PC-3 (cell line): ENCODE measurements around the gene GRIK1. TPM values are rescaled to one million over a fixed set of nuclear protein-coding genes. Genes with fewer than 3 reads are reported as not detected.

Experiments
- ATAC-seq: fragments of 200-7000 bp; cut with Tn5 transposase; 2 replicates; pipeline ENCODE4 v1.9.1; 2020; ENCODE audit warnings: mild to moderate bottlenecking, moderate library complexity
- BruUV-seq: library from RNA; stranded (reverse); fragments of 400-500 nt; replicated peaks from 2 replicates; lab custom pipeline; 2021; lab: Mats Ljungman, UMichigan
- CTCF ChIA-PET: fragments of 300-600 bp; sonication (Branson Sonifier 250); formaldehyde crosslinking; loops from one replicate; lab custom pipeline; 2022; ENCODE audit warnings: antibody characterized with exemption; lab: Charles Lee
- POLR2A ChIA-PET: fragments of 300-600 bp; sonication (Branson Sonifier 250); formaldehyde crosslinking; loops from one replicate; lab custom pipeline; 2022; ENCODE audit warnings: antibody characterized with exemption; ENCODE audit not compliant: unreplicated experiment; lab: Charles Lee
- DNase-seq: peaks from one replicate; pipeline ENCODE4 v3.0.0-alpha.2; 2015
- H2AFZ ChIP-seq: fragments of 300-600 bp; sonication (generic); 2 replicates; pipeline ENCODE4 v1.6.0; 2016; ENCODE audit warnings: antibody characterized with exemption, low read length
- H3F3A ChIP-seq: fragments of 300-600 bp; sonication (generic); one replicate; pipeline ENCODE4 v1.6.0; 2017; ENCODE audit warnings: antibody characterized with exemption, low read length, control low read depth, mild to moderate bottlenecking; ENCODE audit not compliant: unreplicated experiment
- H3K27ac ChIP-seq: fragments of 300-600 bp; sonication (generic); 2 replicates; pipeline ENCODE4 v1.5.1; 2016; ENCODE audit warnings: mild to moderate bottlenecking, low read length
- H3K27me3 ChIP-seq: fragments of 300-600 bp; sonication (generic); 2 replicates; pipeline ENCODE4 v1.6.1; 2016; ENCODE audit warnings: low read length, mixed read lengths
- H3K36me3 ChIP-seq: fragments of 300-600 bp; sonication (generic); 2 replicates; pipeline ENCODE4 v1.6.1; 2016; ENCODE audit warnings: low read depth, mixed run types, low read length, mixed read lengths
- H3K4me1 ChIP-seq: fragments of 300-600 bp; sonication (generic); 2 replicates; pipeline ENCODE4 v1.5.1; 2016; ENCODE audit warnings: low read length; ENCODE audit not compliant: insufficient read depth
- H3K4me2 ChIP-seq: fragments of 300-600 bp; sonication (generic); 2 replicates; pipeline ENCODE4 v1.6.0; 2016; ENCODE audit warnings: low read length
- H3K4me3 ChIP-seq: fragments of 300-600 bp; sonication (generic); 2 replicates; pipeline ENCODE4 v1.5.1; 2016; ENCODE audit warnings: mild to moderate bottlenecking, low read length, mixed read lengths
- H3K79me2 ChIP-seq: fragments of 300-600 bp; sonication (generic); 2 replicates; pipeline ENCODE4 v1.6.1; 2017; ENCODE audit warnings: low read length, mixed read lengths
- H3K9ac ChIP-seq: fragments of 300-600 bp; sonication (generic); 2 replicates; pipeline ENCODE4 v1.6.0; 2016; ENCODE audit warnings: mild to moderate bottlenecking, low read length
- H3K9me2 ChIP-seq: fragments of 300-600 bp; sonication (generic); replicated peaks from 2 replicates; pipeline ENCODE4 v1.6.1; 2016; ENCODE audit warnings: mixed run types, low read length, mixed read lengths
- H3K9me3 ChIP-seq: fragments of 300-600 bp; sonication (generic); 2 replicates; pipeline ENCODE4 v1.6.1; 2016; ENCODE audit warnings: low read length, mixed read lengths
- H4K20me1 ChIP-seq: fragments of 300-600 bp; sonication (generic); 2 replicates; pipeline ENCODE4 v1.6.1; 2016; ENCODE audit warnings: low read length, mixed read lengths
- EZH2 ChIP-seq: fragments of 300-600 bp; sonication (generic); IDR thresholded peaks from one replicate; pipeline ENCODE4 v1.6.1; 2017; ENCODE audit warnings: antibody characterized with exemption, mild to moderate bottlenecking, low read length; ENCODE audit not compliant: unreplicated experiment
- EZH2phosphoT487 ChIP-seq: fragments of 300-600 bp; sonication (generic); IDR thresholded peaks from 2 replicates; pipeline ENCODE4 v1.6.1; 2018; ENCODE audit warnings: mild to moderate bottlenecking, antibody characterized with exemption, low read length, borderline replicate concordance
- intact Hi-C: fragments of 100-400 bp; cut with micrococcal nuclease; formaldehyde crosslinking; loops from 2 replicates; pipeline ENCODE4 v1.9.0; 2023
- total RNA-seq: library from RNA; depleted of rRNA; stranded (reverse); fragments of >200 nt; gene quantifications from 2 replicates; pipeline ENCODE4 v1.2.3, GENCODE V29; 2014
- TF ChIP-seq, protein P1 (sequence below): fragments of 300-600 bp; sonication (generic); conservative IDR thresholded peaks from 2 replicates; pipeline ENCODE4 v1.5.1; 2017; ENCODE audit warnings: antibody characterized with exemption, low read depth, mild to moderate bottlenecking, low read length

GRIK1 gene
- total RNA-seq, 1 experiment from 2014 or later, result not detected

GRCh38 chr21:29942034-29942433 is 2.2 kb upstream of the GRIK1 start:
- no peak for DNase-seq
- Histone ChIP-seq H3K27ac (no peak overlapping the region), H3F3A (no peaks in the 10 kb centered on the region), H3K79me2 (no peaks in the 10 kb centered on the region), H3K9me2 (no peaks in the 10 kb centered on the region), H4K20me1 (no peaks in the 10 kb centered on the region), H3K4me3 (no peak overlapping the region), H3K9me3 (no peaks in the 10 kb centered on the region), H3K9ac (no peak overlapping the region), H3K4me2 (no peak overlapping the region), H3K4me1 (no peaks in the 10 kb centered on the region), H2AFZ (no peak overlapping the region), H3K27me3 (peaks cover 75% of the 10 kb centered on the region), H3K36me3 (no peaks in the 10 kb centered on the region)
- ATAC-seq, result no peak
- ChIA-PET CTCF (no interaction called here), POLR2A (no interaction called here)
- TF ChIP-seq EZH2phosphoT487 (no peak), EZH2 (no peak)
- TF ChIP-seq, protein P1, sequence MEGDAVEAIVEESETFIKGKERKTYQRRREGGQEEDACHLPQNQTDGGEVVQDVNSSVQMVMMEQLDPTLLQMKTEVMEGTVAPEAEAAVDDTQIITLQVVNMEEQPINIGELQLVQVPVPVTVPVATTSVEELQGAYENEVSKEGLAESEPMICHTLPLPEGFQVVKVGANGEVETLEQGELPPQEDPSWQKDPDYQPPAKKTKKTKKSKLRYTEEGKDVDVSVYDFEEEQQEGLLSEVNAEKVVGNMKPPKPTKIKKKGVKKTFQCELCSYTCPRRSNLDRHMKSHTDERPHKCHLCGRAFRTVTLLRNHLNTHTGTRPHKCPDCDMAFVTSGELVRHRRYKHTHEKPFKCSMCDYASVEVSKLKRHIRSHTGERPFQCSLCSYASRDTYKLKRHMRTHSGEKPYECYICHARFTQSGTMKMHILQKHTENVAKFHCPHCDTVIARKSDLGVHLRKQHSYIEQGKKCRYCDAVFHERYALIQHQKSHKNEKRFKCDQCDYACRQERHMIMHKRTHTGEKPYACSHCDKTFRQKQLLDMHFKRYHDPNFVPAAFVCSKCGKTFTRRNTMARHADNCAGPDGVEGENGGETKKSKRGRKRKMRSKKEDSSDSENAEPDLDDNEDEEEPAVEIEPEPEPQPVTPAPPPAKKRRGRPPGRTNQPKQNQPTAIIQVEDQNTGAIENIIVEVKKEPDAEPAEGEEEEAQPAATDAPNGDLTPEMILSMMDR, result no peak
- intact Hi-C loops, result no loop called here
- BruUV-seq, result no TSS peak

- intact Hi-C loops, result no loop called here
- no peak for DNase-seq
- H3K4me1 ChIP-seq, result no peaks in the 10 kb centered on the region
- H3K4me3 ChIP-seq, result no peak overlapping the region
- TF ChIP-seq, protein P1, result no peak
- TF ChIP-seq EZH2phosphoT487, result no peak
- no peak for TF ChIP-seq EZH2
- no peaks in the 10 kb centered on the region for H3K9me3 ChIP-seq
- no peaks in the 10 kb centered on the region for H3K9me2 ChIP-seq
- H3K9ac ChIP-seq, result no peak overlapping the region
- H3K4me2 ChIP-seq, result no peak overlapping the region
- H3F3A ChIP-seq, result no peaks in the 10 kb centered on the region
- peaks cover 67% of the 10 kb centered on the region for H3K27me3 ChIP-seq
- ATAC-seq, result no peak
- H3K79me2 ChIP-seq, result no peaks in the 10 kb centered on the region
- CTCF ChIA-PET, result no interaction called here
- no peaks in the 10 kb centered on the region for H3K36me3 ChIP-seq
- H3K27ac ChIP-seq, result no peak overlapping the region
- no TSS peak for BruUV-seq
- H4K20me1 ChIP-seq, result no peaks in the 10 kb centered on the region
- no peak overlapping the region for H2AFZ ChIP-seq
- POLR2A ChIA-PET, result no interaction called here
Observed at GRCh38 chr21:29940991-29941390, 1.2 kb upstream of the GRIK1 start.

DNA sequence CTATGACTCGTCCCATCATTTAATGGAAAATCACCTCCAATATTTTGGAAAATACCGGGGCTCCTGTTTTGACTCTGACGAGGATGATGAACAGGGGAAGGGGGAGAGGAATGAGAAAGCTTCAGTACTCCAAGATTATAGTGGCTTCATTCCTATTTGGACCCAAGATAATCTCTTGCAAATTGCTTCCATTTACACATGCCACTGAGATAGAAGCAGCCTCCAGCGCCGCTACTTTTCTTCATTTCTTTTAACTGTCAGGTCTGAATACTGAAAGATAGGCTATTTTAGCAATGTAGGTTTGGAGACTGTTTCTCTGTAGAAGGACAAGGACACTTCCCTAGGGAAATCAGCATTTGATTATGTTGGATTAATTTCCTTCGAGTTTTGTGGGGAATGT is 565 bp upstream of the GRIK1 start:
- Histone ChIP-seq H3K9me2 (no peaks in the 10 kb centered on the region), H3K27ac (no peak overlapping the region), H3K4me1 (no peaks in the 10 kb centered on the region), H3K27me3 (peaks cover 67% of the 10 kb centered on the region), H2AFZ (no peak overlapping the region), H3K9me3 (no peaks in the 10 kb centered on the region), H3K4me2 (no peak overlapping the region), H3K9ac (no peak overlapping the region), H3K36me3 (no peaks in the 10 kb centered on the region), H3K4me3 (no peak overlapping the region), H3F3A (no peaks in the 10 kb centered on the region), H4K20me1 (no peaks in the 10 kb centered on the region), H3K79me2 (no peaks in the 10 kb centered on the region)
- no peak for TF ChIP-seq EZH2
- no peak for TF ChIP-seq EZH2phosphoT487
- TF ChIP-seq, protein P1, result no peak
- ChIA-PET CTCF (no interaction called here), POLR2A (no interaction called here)
- no TSS peak for BruUV-seq
- ATAC-seq (no peak), DNase-seq (no peak)
- intact Hi-C loops, result no loop called here
